GM11168 (cell line): ENCODE results near the gene ALDOB.
"Not testable (repeated sequence)": the region's sequence is repeated elsewhere in the genome, so short reads cannot be mapped to it uniquely, and the experiment has no call there.

ENCODE experiments used
- in situ Hi-C: fragments of 300-500 bp; cut with MboI; formaldehyde crosslinking; loops from one replicate; pipeline ENCODE4 v1.12.0; 2022; ENCODE audit warnings: low sequenced_read_pairs; ENCODE audit not compliant: unreplicated experiment

ALDOB gene

GRCh38 chr9:101394687-101395086 lies 40.9 kb downstream of the ALDOB start:
- in situ Hi-C loops, result no loop called here

- in situ Hi-C loops, result no loop called here
Observed at GRCh38 chr9:101393135-101393534, 42.4 kb downstream of the ALDOB start.

GRCh38 chr9:101388507-101388993 lies 47.0 kb downstream of the ALDOB start:
- in situ Hi-C loops, result no loop called here

GRCh38 chr9:101387871-101388506 lies 47.6 kb downstream of the ALDOB start:
- in situ Hi-C loops, result no loop called here

GRCh38 chr9:101384873-101385536 lies 50.6 kb downstream of the ALDOB start, which contains the start of gene BAAT:
BAAT (minus strand) TSS chr9:101385006; CDS start chr9:101371404, 13,602 bp downstream.
- in situ Hi-C loops, result not testable (repeated sequence)

- in situ Hi-C loops, result no loop called here
Observed at GRCh38 chr9:101383361-101383760, 52.2 kb downstream of the ALDOB start.

GRCh38 chr9:101381833-101382342 lies 53.7 kb downstream of the ALDOB start:
- in situ Hi-C loops, result no loop called here

GRCh38 chr9:101381118-101381517 lies 54.5 kb downstream of the ALDOB start:
- in situ Hi-C loops, result no loop called here

- in situ Hi-C loops, result no loop called here
Observed at GRCh38 chr9:101380295-101380694, 55.3 kb downstream of the ALDOB start.

GRCh38 chr9:101376111-101376848 lies 59.3 kb downstream of the ALDOB start:
- in situ Hi-C loops, result no loop called here

GRCh38 chr9:101375546-101375945 lies 60.0 kb downstream of the ALDOB start:
- in situ Hi-C loops, result no loop called here

- in situ Hi-C loops, result no loop called here
Observed at GRCh38 chr9:101372327-101373118, 63.1 kb downstream of the ALDOB start.

- in situ Hi-C loops, result no loop called here
Observed at GRCh38 chr9:101371813-101372212, 63.8 kb downstream of the ALDOB start.
